Aorta (tissue), 5 donors: Measurements from ENCODE around the gene PLEKHA8. TPM values are rescaled to one million over a fixed set of nuclear protein-coding genes. Genes with fewer than 3 reads are reported as not detected.

ENCODE experiments used
- ATAC-seq: fragments of 200-7000 bp; cut with Tn5 transposase; one replicate; pipeline ENCODE4 v1.9.1; 2022; ENCODE audit warnings: moderate library complexity; ENCODE audit not compliant: low FRiP score
- DNase-seq, 2 donors: peaks; one replicate each; pipeline ENCODE4 v3.0.0-alpha.2; 2020
- H3K27ac ChIP-seq, 2 donors: one replicate each; pipeline ENCODE4 v1.5.1; 2013; ENCODE audit warnings: low read length in 2 of 2, mild to moderate bottlenecking in 2 of 2, moderate library complexity in 2 of 2, control low read depth in 1 of 2, inconsistent platforms in 1 of 2, low read depth in 1 of 2
- H3K27me3 ChIP-seq, 2 donors: one replicate each; pipeline ENCODE4 v1.6.1; 2013; ENCODE audit warnings: control low read depth in 1 of 2, low read length in 1 of 2, mild to moderate bottlenecking in 1 of 2, moderate library complexity in 1 of 2; ENCODE audit not compliant: insufficient read depth in 2 of 2, control insufficient read depth in 1 of 2
- H3K36me3 ChIP-seq, 2 donors: one replicate each; pipeline ENCODE4 v1.6.1; 2013; ENCODE audit warnings: control low read depth in 1 of 2, low read length in 1 of 2, mild to moderate bottlenecking in 1 of 2; ENCODE audit not compliant: insufficient read depth in 2 of 2, control insufficient read depth in 1 of 2
- H3K4me1 ChIP-seq, 2 donors: one replicate each; pipeline ENCODE4 v1.6.1; 2013; ENCODE audit warnings: low read length in 2 of 2, control low read depth in 1 of 2, mild to moderate bottlenecking in 1 of 2, moderate library complexity in 1 of 2; ENCODE audit not compliant: insufficient read depth in 2 of 2, control insufficient read depth in 1 of 2
- H3K4me3 ChIP-seq, 2 donors: one replicate each; pipeline ENCODE4 v1.5.1; 2013; ENCODE audit warnings: low read length in 2 of 2, control low read depth in 1 of 2, mild to moderate bottlenecking in 1 of 2
- H3K9me3 ChIP-seq: one replicate; pipeline ENCODE4 v1.6.1; 2013; ENCODE audit warnings: mild to moderate bottlenecking, low read length; ENCODE audit not compliant: control insufficient read depth
- WGBS, 2 donors: extraction: QIAGEN DNeasy Blood & Tissue Kit; methylation state at CpG; one replicate each; pipeline ENCODE4 v1.1.7; 2013; 5-methylcytosine and 5-hydroxymethylcytosine counted together
- intact Hi-C, 2 donors: fragments of 100-400 bp; cut with DNase I; formaldehyde crosslinking; loops; one replicate each; pipeline versions ENCODE4 v1.14.2 to v1.15.0; 2022
- polyA plus RNA-seq, 2 donors: library from polyadenylated mRNA; stranded (reverse); fragments of 200-250 nt; gene quantifications; one replicate each; pipeline ENCODE4 v1.2.3, GENCODE V29; 2013
- total RNA-seq, 2 donors: library from RNA; stranded (reverse); fragmentation: NEBNext Ultra II Directional; extraction: Animal tissue kit (Norgen Biotek cat#: 25700); gene quantifications; one replicate each; pipeline ENCODE4 v1.2.1, GENCODE V29; 2021
- donor health status: healthy with polysubstance abuse.
- donor health status: Bipolar disorder and iron deficiency.
- donor health status: DM: no; HTN: no; CAD: no.
- donor health status: DM: no; HTN: no; CAD: no.
- donor health status: DM: yes; HTN: yes; CAD: no.

Gene PLEKHA8
- total and polyA plus RNA-seq, 4 donors: 3.1 to 17.1 (median 9.5) TPM

GRCh38 chr7:30114536-30115238 lies 86.5 kb downstream of the PLEKHA8 start:
- Histone ChIP-seq H3K27ac (no peak overlapping the region), H3K4me1 (peaks cover 0 to 2% of the 10 kb centered on the region in 2 donors), H3K27me3 (no peaks in the 10 kb centered on the region), H3K4me3 (no peak overlapping the region), H3K36me3 (no peaks in the 10 kb centered on the region), H3K9me3 (no peaks in the 10 kb centered on the region)
- DNase-seq (no peak), ATAC-seq (no peak)
- WGBS, 2 donors: 18 to 20% methylated on average over 3 of the region's 3 CpGs
- intact Hi-C loops: loop anchor here in 1 of 2 donors (5.0 kb wide), 1 partner anchor 42 kb away; no protein-coding TSS in a partner anchor

GRCh38 chr7:30115709-30116297 lies 87.6 kb downstream of the PLEKHA8 start:
- WGBS, 2 donors: 80% methylated on average over 29 to 34 of the region's 34 CpGs
- ATAC-seq (no peak), DNase-seq (no peak)
- no peak overlapping the region for H3K27ac ChIP-seq
- no peaks in the 10 kb centered on the region for H3K36me3 ChIP-seq
- H3K4me3 ChIP-seq: no peak overlapping the region
- intact Hi-C loops: loop anchor here in 1 of 2 donors (5.0 kb wide), 1 partner anchor 44 kb away; no protein-coding TSS in a partner anchor
- no peaks in the 10 kb centered on the region for H3K27me3 ChIP-seq
- no peaks in the 10 kb centered on the region for H3K9me3 ChIP-seq
- H3K4me1 ChIP-seq: peaks cover 0 to 2% of the 10 kb centered on the region in 2 donors

GRCh38 chr7:30116771-30117170 lies 88.6 kb downstream of the PLEKHA8 start:
- ATAC-seq (peak; percentile 82), DNase-seq (peak; percentile 77 to 83)
- WGBS, 2 donors: 4 to 8% methylated on average over 6 of the region's 6 CpGs
- H3K27me3 ChIP-seq: no peaks in the 10 kb centered on the region
- peaks cover 0 to 2% of the 10 kb centered on the region in 2 donors for H3K4me1 ChIP-seq
- no peak overlapping the region for H3K4me3 ChIP-seq
- intact Hi-C loops: loop anchor here in 1 of 2 donors (5.0 kb wide), 1 partner anchor 44 kb away; no protein-coding TSS in a partner anchor
- no peaks in the 10 kb centered on the region for H3K36me3 ChIP-seq
- peak overlapping the region in 1 of 2 donors; percentile 68 for H3K27ac ChIP-seq
- no peaks in the 10 kb centered on the region for H3K9me3 ChIP-seq

GRCh38 chr7:30117896-30118295 lies 89.7 kb downstream of the PLEKHA8 start:
- Histone ChIP-seq H3K36me3 (no peaks in the 10 kb centered on the region), H3K4me1 (peaks cover 0 to 2% of the 10 kb centered on the region in 2 donors), H3K27ac (no peak overlapping the region), H3K27me3 (no peaks in the 10 kb centered on the region), H3K9me3 (no peaks in the 10 kb centered on the region), H3K4me3 (no peak overlapping the region)
- ATAC-seq (no peak), DNase-seq (no peak)
- 28 to 48% methylated on average over 4 of the region's 4 CpGs for WGBS, 2 donors
- intact Hi-C loops: loop anchor here in 1 of 2 donors (5.0 kb wide), 1 partner anchor 46 kb away; no protein-coding TSS in a partner anchor

- H3K9me3 ChIP-seq: no peaks in the 10 kb centered on the region
- ATAC-seq (no peak), DNase-seq (no peak)
- intact Hi-C loops: loop anchor here in 1 of 2 donors (5.0 kb wide), 1 partner anchor 48 kb away; no protein-coding TSS in a partner anchor
- H3K4me1 ChIP-seq: peaks cover 0 to 2% of the 10 kb centered on the region in 2 donors
- no peaks in the 10 kb centered on the region for H3K27me3 ChIP-seq
- H3K4me3 ChIP-seq: no peak overlapping the region
- no peaks in the 10 kb centered on the region for H3K36me3 ChIP-seq
- 90 to 91% methylated on average over 4 of the region's 4 CpGs for WGBS, 2 donors
- H3K27ac ChIP-seq: no peak overlapping the region
Observed at GRCh38 chr7:30119890-30120577, 91.8 kb downstream of the PLEKHA8 start.

- no peak for DNase-seq
- H3K4me1 ChIP-seq: peaks cover 0 to 3% of the 10 kb centered on the region in 2 donors
- H3K4me3 ChIP-seq: peak overlapping the region; percentile 92 to 97
- peak overlapping the region in 1 of 2 donors; percentile 85 for H3K27ac ChIP-seq
- 33 to 38% methylated on average over 13 of the region's 13 CpGs for WGBS, 2 donors
- no peaks in the 10 kb centered on the region for H3K27me3 ChIP-seq
- H3K36me3 ChIP-seq: no peaks in the 10 kb centered on the region
- intact Hi-C loops: no loop called here
- H3K9me3 ChIP-seq: no peaks in the 10 kb centered on the region
- ATAC-seq: no peak
Observed at GRCh38 chr7:30133736-30134610, 105.8 kb downstream of the PLEKHA8 start.

- Histone ChIP-seq H3K4me1 (peaks cover 0 to 3% of the 10 kb centered on the region in 2 donors), H3K9me3 (no peaks in the 10 kb centered on the region), H3K27ac (peak within 1 kb of the TSS; percentile 86 to 91), H3K36me3 (no peaks in the 10 kb centered on the region), H3K27me3 (no peaks in the 10 kb centered on the region), H3K4me3 (peak within 1 kb of the TSS; percentile 92 to 97)
- intact Hi-C loops: loop anchor here (5.0 kb wide), 2 partner anchors 67 to 107 kb away; partner anchors contain the start of genes FKBP14 (in 1 of the 2) and PLEKHA8 (in 1 of the 2)
- DNase-seq (peak; percentile 92 to 96), ATAC-seq (peak; percentile 88)
- 0 to 1% methylated on average over 77 to 99 of the region's 99 CpGs for WGBS, 2 donors
Observed at GRCh38 chr7:30134611-30135300, 106.5 kb downstream of the PLEKHA8 start, which contains the start of gene MTURN. Gene MTURN (plus strand): TSS chr7:30134986. CDS start chr7:30135137, 151 bp downstream.
